AG08395 (cell line): ENCODE data around the gene SNRPD2.
A peak's percentile ranks its signal among the peaks of the same experiment; 100 is the strongest.
"Not testable (repeated sequence)": the region's sequence is repeated elsewhere in the genome, so short reads cannot be mapped to it uniquely, and the experiment has no call there.

Experiments used
- DNase-seq: peaks from one replicate; pipeline ENCODE4 v3.0.0; 2012; ENCODE audit warnings: mixed read lengths, low spot score

SNRPD2 gene

DNA sequence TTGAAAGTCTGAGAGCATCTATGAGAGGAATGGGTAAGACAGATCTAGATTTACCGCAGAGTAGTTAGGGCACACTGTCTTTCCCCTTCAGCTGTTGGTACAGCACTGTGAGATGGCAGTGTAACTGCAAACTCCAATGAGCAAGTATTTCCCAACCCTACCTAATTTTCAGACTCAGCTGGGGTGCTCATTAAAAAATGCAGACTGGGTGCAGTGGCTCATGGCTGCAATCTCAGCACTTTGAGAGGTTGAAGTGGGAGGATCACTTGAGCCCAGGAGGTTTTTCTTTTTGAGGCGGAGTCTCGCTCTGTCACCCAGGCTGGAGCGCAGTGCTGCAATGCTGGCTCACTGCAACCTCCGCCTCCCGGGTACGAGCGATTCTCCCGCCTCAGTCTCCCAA is 13.4 kb upstream of the SNRPD2 start:
- no peak for DNase-seq

DNA sequence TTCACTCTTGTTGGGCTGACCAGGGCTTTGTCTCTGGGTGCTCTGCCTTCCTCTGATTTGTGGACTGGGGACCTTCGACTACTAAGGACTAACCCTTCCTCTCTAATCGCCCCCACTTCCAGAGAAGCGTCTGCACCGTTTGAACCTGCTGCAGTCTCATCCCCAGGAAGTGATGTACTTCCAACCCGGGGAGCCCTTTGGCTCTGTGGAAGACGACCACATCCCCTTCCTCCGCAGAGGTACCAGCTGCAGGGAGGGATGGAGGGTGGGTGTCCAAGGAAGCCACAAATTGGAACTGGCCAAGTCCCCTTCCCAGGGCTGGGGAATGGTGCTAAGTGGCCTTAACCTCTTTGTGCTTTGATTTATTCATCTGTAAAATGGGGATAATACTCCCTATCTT is 9.9 kb upstream of the SNRPD2 start:
- no peak for DNase-seq

DNA sequence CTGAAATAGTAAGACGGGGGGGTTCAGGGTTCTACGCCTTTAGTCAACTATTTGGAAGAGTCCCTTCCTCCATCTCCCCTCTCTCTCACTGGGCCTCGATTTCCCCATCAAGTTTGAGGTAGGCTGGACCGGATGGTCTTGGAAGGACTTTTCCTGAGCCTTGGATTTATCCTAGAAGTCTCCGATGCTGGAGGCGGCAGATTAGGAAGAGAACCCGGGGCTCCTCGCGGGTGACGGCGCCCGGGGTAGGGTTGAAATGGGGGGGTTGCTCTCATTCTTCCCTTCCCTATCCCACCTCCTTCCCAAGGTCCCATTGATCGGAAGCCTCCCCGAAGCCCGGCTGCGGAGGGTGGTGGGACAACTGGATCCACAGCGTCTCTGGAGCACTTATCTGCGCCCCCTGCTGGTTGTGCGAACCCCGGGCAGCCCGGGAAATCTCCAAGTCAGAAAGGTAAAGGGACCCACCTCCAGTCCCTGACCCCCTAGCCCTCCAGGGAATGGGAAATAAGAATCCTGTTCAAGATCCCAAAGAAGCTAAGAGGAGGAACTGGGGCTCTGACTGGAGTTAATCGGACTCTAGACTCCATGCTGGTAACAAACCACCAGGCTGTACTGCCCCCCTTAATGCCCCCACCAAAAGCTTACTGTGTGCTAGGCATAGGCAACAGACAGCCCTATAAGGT is 1.5 kb upstream of the SNRPD2 start:
- DNase-seq: peak; percentile 79

DNA sequence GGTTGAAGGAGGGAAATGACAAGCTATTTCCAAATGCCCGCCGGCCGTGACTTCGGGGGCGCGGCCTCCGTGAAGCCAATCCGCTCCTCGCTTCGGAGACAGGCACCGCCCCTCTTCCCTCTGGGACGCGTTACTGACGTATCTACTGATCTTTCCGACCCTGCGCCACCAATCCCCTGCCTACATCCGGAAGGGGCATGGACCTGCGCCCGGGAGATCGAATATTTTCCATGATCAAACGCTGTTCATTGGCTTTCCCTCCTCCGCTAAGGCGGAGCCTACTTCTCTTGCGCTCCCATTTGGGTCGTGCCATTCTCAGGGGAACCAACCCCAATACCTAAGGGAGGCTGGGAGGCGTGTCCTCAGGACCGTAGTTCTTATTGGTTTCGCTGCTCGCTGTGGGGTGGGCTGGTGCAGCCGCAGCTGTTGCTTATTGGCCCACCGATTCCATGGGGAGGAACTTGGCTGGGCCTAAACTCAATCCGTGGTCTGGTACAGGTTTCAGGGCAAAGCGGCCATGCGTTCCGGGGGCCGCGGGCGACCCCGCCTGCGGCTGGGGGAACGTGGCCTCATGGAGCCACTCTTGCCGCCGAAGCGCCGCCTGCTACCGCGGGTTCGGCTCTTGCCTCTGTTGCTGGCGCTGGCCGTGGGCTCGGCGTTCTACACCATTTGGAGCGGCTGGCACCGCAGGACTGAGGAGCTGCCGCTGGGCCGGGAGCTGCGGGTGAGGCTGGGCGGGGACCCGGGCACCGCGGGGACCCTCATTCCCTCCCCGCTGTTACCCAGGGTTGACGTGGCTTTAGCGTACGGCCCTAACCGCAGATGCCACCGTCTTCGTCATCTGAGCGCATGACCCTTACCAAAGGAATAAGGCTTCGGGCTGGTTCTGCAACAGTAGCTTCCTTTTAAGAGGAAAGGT is 693 bp upstream of the SNRPD2 start, which contains the start of gene QPCTL:
QPCTL (plus strand) TSS at position 480 of the 919 bp plus-strand sequence; CDS start at position 518, 38 bp downstream.
- peak; percentile 98 for DNase-seq

DNA sequence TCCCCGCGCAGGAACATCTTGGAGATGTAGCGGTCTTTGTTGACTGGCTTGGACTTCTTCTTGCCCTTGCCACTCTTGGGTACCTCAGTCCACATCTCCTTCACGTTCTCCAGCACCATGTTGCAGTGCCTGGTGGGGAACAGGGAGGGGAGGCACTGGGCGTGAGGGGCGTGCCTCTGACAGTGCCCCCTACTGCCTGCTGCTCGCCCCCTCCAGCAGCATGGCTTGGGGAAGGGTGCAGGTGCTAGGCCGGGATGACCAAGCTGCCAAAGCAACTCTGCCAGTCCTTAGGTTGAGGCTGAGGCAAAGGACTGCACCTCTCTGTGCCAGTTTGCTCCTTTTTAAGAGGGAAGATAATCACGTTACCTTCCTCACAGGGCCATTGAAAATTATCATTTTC is 4.2 kb downstream of the SNRPD2 start:
- no peak for DNase-seq

DNA sequence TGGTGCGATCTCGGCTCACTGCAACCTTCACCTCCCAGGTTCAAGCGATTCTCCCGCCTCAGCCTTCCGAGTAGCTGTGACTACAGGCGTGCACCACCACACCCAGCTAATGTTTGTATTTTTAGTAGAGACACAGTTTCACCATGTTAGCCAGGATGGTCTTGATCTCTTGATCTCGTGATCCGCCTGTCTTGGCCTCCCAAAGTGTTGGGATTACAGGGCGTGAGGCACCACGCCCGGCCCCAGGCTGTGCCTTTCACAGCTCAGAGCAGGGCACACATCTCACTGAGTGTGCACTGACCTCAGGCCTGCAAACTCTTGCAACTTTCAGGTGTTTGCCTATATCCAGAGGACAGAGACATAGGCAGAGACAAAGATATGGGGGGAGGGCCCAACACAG is 6.7 kb downstream of the SNRPD2 start:
- not testable (repeated sequence) for DNase-seq

DNA sequence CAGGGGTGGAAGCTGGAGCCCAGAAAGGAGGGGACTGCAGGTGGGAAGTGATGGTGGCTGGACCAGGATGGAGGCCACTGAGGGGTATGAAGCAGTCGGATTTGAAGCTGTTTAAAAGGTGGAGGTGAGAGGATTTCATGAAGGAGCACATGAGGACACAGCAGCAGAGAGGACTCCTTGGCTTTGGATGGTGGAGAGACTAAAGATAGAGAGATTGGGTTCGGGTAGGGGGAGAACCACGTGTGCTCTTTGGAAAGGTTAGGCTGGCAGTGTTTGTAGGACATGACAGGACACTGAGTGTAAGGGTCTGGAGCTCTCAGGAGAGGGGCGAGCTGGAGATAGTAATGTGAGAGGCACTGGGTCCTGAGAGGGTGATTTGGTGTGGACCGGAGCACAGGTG is 8.8 kb downstream of the SNRPD2 start:
- no peak for DNase-seq

DNA sequence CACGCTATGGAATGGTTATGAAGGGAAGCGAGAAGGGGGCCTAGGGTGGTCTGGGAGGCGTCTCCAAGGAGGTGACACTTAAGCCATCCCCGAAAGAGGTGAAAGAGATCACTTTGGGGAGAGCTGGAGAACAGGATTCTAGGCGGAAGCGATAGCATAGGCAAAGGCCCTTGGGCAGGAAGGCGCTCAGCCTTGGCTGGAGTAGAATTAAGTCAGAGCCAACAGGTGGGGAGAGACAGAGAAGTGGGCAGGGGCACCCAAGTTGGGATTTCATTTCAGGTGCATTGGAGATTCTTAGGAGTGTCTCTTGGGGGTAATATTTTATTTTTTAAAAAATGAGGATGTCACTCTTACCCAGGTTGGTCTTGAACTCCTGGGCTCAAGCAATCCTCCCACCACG is 9.6 kb downstream of the SNRPD2 start:
- no peak for DNase-seq

DNA sequence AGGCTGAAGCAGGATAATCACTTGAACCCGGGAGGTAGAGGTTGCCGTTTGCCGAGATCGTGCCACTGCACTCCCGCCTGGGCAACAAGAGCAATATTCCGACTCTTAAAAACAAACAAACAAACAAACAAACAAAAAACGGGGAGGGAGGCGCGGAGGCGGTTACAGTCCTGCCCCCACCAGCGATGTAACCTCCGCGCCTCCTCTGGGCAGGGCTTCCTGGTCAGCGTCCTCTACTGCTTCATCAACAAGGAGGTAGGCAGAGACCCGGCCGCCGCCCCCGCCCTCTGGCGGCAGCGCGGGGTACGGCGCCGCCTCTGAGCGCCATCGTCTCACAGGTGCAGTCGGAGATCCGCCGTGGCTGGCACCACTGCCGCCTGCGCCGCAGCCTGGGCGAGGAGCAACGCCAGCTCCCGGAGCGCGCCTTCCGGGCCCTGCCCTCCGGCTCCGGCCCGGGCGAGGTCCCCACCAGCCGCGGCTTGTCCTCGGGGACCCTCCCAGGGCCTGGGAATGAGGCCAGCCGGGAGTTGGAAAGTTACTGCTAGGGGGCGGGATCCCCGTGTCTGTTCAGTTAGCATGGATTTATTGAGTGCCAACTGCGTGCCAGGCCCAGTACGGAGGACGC is 10.2 kb downstream of the SNRPD2 start:
- peak; percentile 89 for DNase-seq

DNA sequence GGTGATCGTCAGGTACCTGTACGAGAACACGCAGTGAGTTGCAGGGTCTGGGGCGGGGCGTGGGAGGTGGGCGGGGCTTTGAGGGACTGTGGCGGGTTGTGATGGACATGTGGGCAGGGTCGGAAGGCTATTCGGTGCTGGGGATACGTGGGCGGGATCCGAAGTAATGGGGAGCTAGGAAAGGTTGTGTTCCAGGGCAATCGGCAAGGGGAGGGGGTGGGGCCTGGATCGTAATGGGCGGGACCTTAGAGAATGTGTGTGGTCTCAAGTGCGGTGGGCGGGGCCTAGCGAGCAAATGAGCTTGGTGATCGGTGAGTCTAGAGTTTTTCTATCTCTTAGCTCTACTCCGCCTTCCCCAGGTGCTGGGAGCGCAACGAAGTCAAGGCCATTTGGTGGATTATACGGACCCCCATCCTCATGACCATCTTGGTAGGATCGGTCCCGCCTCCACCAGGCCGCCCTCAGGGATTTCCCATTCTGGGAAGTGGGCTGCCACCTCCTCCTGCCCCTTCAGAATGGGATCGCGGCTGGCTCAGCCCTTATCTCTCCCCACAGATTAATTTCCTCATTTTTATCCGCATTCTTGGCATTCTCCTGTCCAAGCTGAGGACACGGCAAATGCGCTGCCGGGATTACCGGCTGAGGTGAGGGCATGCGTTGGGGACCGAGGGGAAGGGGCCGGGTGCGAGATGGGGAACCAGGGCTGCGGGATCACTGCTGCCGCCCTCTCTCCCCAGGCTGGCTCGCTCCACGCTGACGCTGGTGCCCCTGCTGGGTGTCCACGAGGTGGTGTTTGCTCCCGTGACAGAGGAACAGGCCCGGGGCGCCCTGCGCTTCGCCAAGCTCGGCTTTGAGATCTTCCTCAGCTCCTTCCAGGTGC is 14.2 kb downstream of the SNRPD2 start:
- peak; percentile 48 for DNase-seq

DNA sequence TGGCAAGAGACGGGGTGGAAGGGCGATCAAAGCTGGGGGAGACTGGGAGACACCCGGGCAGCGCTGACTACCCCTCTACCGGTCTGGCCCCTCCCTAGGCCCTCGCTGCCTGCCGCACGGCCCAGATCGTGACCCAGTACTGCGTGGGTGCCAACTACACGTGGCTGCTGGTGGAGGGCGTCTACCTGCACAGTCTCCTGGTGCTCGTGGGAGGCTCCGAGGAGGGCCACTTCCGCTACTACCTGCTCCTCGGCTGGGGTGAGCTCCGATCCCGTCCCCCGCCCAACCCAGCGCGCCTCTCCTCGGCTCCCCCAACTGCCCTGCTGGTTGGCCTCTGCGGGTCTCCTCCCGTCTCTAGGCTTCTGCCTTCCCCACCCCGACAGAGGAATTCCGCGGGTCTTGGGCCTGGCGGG is 14.9 kb downstream of the SNRPD2 start:
- DNase-seq: no peak

DNA sequence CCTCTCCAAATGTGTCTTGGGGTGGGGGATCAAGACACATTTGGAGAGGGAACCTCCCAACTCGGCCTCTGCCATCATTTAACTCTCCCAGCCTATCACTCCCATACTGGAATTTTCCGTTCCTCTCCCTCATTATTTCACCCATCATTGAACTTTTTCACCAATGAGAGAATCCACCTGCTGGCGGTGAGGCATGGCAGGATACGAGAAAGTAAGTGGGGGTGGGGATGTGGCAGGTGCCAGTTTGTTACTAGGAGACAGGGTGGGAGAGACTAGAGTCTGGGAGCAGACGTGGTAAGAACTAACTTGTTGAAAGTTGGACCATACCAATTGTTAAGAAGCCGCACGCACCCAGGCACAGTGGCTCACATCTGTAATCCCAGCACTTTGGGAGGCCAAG is 16.8 kb downstream of the SNRPD2 start:
- no peak for DNase-seq

DNA sequence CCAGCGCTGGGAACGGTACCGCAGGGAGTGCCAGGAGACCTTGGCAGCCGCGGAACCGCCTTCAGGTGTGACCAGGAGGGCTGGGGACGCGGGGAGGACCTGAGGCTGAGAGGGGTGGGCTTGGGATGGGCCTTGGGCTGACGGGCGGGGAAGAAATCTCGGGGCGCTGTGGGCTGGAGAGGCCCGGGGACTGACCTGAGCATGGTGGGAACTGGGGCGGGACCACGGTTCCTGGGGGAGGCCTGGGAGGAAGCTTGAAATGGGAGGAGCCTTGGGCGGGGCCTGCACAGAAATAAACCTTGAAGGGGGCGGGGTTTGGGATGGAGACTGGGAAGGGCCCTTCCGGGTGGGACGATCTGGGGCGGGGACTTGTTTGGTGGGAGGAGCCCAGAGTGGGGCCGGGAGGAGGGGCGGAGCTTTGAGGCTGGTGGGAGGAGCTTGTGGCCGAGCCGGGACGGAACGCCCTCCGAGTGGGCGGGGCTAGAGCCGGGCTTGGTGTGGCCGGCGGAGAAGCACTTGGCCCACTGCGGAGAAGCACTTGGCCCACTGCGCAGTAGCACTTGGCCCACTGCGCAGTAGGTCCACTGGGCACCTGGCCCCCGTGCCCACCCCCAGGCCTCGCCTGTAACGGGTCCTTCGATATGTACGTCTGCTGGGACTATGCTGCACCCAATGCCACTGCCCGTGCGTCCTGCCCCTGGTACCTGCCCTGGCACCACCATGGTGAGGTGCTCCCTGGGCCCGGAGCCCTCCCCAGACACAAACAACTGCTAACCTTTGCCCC is 20.9 kb downstream of the SNRPD2 start:
- peak; percentile 77 for DNase-seq

DNA sequence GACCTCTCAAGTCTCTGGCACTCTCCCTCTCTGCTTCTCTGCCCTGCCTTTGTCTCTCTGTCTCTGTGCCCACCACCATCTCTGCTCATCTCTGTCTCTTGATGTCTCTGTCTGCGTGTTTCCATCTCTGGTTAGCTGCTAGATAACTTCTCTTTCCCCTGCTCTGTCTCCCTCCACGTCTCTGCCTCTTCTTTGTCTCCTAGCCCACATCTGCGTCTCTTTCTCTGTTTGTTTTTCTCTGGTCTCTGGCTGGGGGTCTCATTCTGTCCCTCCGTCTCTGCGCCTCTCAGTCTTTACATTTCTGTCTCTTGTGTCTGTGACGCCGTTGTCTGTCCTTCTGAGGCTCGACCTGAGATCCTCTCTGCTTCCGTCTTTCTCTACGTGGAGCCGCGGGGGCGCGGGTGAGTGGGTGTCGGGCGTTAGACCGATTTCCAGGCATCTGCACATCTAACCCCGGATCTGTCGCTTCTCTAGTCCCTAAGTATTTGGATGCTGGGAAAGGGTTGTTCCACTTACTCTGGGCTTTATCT is 23.3 kb downstream of the SNRPD2 start:
- DNase-seq: no peak

DNA sequence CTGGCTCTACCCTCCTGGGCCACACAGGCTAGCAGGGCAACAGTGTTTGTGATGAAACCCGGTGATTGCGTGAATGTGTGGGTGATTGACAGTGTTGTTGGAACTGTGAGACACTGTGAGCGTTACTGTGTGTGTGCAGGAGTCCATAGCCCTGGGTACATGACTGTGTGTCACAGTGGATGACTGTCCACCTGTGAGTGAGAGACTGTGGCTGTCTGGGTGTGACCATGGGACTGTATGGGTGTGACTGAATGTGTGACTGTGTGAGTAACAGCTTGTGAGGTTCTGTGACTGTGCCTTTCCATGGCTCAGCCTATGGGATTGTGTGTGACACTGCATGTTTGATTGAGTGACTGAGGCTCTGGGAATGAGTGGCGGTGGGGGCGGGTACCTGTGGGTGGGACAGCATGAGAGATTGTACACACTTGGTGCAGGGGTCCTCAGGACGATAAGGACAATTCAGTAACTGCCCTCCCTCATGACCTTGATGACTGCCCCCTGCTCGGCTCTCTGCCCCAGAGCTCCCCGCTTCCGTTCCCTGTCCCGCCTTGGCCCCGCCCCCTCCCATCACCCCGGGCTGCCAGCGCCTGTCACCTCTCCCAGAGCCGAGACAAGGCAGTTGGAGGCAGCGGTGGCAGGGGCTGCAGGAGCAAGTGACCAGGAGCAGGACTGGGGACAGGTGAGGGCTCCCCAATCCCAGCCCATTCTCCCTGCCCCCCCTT is 24.0 kb downstream of the SNRPD2 start, which contains the start of gene GIPR:
GIPR (plus strand) TSS at position 602 of the 722 bp plus-strand sequence. CDS start 1,300 bp downstream, outside the sequence.
- peak; percentile 56 for DNase-seq

DNA sequence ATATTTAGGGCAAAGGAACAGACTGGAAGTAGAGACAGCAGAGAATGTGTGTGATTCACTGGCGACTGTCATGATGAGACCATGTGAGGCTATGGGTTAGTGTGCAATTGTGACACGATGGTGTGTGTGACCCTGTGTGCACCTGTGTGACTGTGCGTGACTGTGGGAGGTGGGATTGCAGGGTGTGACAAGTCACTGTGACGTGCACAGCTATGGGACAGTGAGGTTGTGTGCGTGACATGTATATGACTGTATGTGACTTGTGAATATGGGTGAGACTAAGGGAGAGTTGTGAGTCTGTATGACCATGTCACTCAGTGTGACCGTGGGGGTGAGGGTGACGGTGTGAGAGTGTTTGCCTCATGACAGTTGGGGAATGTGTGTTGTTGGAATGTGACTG is 27.2 kb downstream of the SNRPD2 start:
- peak; percentile 6 for DNase-seq

DNA sequence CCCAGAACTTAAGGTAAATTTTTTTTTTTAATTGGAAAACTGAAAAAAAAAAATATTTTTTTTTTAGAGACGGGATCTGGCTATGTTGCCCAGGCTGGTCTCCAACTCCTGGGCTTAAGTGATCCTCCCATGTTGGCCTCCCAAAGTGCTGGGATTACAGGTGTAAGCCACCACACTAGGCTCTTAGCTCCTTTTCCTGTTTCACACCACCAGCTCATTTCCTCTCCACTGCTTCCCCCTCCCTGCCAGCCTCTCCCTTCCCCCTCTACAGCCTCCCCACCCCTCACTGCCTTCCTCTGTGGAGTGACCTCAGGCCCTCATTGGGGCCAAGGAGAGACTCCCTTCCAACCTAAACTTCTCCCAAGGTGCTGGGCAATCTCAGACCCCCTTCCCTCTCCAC is 28.0 kb downstream of the SNRPD2 start:
- DNase-seq: peak; percentile 0

DNA sequence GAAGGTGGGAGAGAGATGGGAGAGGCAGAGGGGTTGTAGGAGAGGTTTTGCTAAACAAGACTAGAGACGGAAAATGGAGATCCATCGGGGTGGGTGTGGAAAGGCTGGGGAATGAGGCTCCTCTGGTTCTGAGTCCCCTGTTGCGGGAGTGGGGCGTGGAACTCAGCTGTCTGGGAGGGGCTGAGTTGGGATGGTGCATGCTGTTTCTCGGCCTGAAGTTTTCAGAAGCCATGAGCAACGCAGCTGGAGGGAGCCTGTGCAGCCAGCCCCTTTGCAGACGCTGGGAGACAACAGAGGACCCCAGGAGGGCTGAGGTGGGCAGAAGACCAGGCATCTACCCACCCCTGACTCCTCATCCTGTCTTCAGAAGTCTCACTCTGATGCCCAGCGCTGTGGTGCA is 31.1 kb downstream of the SNRPD2 start:
- no peak for DNase-seq

DNA sequence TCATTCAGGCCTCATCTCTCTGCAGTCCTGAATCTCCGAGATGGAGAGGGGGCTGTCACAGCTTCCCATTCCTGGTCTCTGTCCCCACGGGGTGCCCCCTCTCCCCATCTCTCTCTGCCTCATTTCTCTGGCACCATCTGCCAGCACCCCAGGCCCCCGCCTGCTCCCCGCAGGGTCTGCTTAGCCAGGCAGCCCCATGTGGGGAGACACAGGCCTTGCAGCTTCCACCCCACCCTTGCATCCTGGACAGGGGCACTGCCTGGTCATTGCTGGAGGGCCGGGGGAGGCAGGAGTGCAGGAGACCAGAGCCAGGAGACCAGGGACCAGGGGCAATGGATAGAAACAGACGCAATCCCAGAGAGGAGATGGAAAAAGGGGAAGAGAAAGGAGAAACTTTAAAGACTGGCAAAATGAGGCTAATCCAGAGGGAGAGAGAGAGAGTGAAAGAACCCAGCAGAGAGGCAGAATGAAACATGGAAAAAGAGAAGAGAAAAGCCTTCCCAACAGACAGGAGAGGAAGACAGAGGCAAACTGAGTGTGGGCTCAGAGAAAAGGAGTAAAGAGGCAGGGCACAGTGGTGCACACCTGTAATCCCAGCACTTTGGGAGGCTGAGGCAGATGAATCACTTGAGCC is 32.5 kb downstream of the SNRPD2 start:
- DNase-seq: no peak
